Esophagus squamous epithelium (tissue), 4 donors: ENCODE data around the gene CCL5.

ENCODE experiments used
- POLR2A ChIP-seq, 4 donors: fragments of 450-650 bp; IDR thresholded peaks; one replicate each; pipeline ENCODE4 v1.6.1; 2017; ENCODE audit warnings: antibody characterized with exemption in 4 of 4, mild to moderate bottlenecking in 4 of 4, moderate library complexity in 3 of 4
- TF ChIP-seq, protein P1 (sequence below), 6 experiments: fragments of 450-650 bp in 4 of 6; fragments of 200-600 bp in 2 of 6; sonication (generic) in 2 of 6; IDR thresholded peaks; one replicate each; pipeline ENCODE4 v1.5.1; 2016 to 2019; ENCODE audit warnings: antibody characterized with exemption in 6 of 6, mild to moderate bottlenecking in 4 of 6, moderate library complexity in 4 of 6

DNA sequence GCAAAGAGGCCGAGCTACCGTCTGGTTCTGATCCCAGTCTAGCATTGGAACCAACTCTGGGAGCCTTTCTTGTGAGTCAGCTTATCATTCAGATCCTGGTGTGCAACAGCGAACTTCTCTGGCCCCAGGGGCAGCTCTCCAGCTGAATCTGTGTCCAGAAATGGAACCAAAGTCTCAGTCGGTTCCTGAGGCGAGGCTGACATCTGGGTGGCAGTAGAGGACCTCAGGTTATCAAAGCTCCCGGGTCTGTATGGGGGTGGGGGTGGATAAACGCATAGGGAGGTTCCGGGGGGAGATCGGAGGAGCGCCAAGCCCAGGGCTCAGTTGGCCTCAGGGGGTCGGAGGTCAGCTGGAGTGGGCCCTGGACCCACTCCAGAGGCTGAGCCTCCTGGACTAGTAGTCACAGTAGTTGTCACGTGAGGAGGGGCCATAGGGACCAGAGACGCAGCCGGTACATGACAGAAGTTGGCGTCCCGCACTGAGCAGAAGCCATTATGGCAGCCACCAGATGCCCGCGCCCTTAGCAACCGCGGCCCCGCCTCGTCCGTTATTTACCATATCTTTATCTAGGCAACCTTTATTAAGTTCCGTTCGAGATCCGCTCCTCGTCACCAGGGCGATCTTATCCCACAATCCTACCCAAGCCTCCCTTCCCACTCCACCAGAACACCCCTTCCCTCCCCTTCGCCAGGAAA lies 37.5 kb upstream of the CCL5 start:
- TF ChIP-seq, protein P1, sequence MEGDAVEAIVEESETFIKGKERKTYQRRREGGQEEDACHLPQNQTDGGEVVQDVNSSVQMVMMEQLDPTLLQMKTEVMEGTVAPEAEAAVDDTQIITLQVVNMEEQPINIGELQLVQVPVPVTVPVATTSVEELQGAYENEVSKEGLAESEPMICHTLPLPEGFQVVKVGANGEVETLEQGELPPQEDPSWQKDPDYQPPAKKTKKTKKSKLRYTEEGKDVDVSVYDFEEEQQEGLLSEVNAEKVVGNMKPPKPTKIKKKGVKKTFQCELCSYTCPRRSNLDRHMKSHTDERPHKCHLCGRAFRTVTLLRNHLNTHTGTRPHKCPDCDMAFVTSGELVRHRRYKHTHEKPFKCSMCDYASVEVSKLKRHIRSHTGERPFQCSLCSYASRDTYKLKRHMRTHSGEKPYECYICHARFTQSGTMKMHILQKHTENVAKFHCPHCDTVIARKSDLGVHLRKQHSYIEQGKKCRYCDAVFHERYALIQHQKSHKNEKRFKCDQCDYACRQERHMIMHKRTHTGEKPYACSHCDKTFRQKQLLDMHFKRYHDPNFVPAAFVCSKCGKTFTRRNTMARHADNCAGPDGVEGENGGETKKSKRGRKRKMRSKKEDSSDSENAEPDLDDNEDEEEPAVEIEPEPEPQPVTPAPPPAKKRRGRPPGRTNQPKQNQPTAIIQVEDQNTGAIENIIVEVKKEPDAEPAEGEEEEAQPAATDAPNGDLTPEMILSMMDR (IDR thresholded peaks at IDR 0.05), result no peak
- TF ChIP-seq POLR2A (IDR thresholded peaks at IDR 0.05), result no peak
